ENCODE measurements around the gene SNURF. TPM values are rescaled to one million over a fixed set of nuclear protein-coding genes. Genes with fewer than 3 reads are reported as not detected.

The SNURF gene
- total RNA-seq, 8 experiments from 2014 or later, result 5.6 to 20.2 (median 11.4) TPM

GRCh38 chr15:24977686-24978085 is 22.9 kb downstream of the SNURF start:
- in situ Hi-C loops (cut with MboI; ENCODE audit: low pct_unique_long_range_greater_than_20kb in 2 of 9, low sequenced_read_pairs in 9 of 9, unreplicated experiment in 9 of 9), result no loop called here
- ATAC-seq (replicated peaks in 6 of 8), result no peak
- Histone ChIP-seq H3K4me3 (no peak overlapping the region), H3K27ac (no peak overlapping the region), H3K4me1 (replicated peaks in 1 of 2) (no peaks in the 10 kb centered on the region)
- WGBS, 10 experiments, result 47 to 100% (median 86%) methylated on average over 1 to 7 of the region's 9 CpGs; no CpG with 5 or more reads in 4 of the 10 experiments

DNA sequence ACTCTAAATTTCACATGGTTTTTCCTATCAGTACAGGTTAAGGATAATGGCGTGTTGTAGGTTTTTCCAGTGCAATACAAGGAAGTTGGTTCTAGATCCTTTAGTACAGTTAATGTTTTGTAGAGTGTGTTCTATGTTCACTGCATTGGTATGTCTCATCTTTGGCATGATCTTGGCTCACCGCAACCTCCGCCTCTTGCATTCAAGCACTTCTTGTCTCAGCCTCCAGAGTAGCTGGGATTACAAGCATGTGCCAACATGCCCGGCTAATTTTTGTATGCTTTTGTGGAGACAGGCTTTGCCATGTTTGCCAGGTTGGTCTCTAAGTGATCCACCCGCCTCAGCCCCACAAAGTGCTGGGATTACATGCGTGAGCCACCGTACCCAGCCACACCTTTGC is 30.4 kb downstream of the SNURF start:
- Histone ChIP-seq H3K4me1 (replicated peaks in 1 of 2) (no peaks in the 10 kb centered on the region), H3K4me3 (no peak overlapping the region), H3K27ac (no peak overlapping the region)
- in situ Hi-C loops (cut with MboI; ENCODE audit: low pct_unique_long_range_greater_than_20kb in 2 of 9, low sequenced_read_pairs in 9 of 9, unreplicated experiment in 9 of 9), result no loop called here
- ATAC-seq (replicated peaks in 6 of 8), result no peak
- 22 to 100% (median 90%) methylated on average over 1 to 5 of the region's 7 CpGs; no CpG with 5 or more reads in 4 of the 10 experiments for WGBS, 10 experiments

GRCh38 chr15:24986653-24987052 is 31.9 kb downstream of the SNURF start:
- WGBS, 10 experiments, result 40 to 87% (median 74%) methylated on average over 1 to 6 of the region's 6 CpGs; no CpG with 5 or more reads in 2 of the 10 experiments
- no peak overlapping the region for H3K4me3 ChIP-seq
- no peaks in the 10 kb centered on the region for H3K4me1 ChIP-seq (replicated peaks in 1 of 2)
- H3K27ac ChIP-seq, result no peak overlapping the region
- ATAC-seq (replicated peaks in 6 of 8), result no peak
- in situ Hi-C loops (cut with MboI; ENCODE audit: low pct_unique_long_range_greater_than_20kb in 2 of 9, low sequenced_read_pairs in 9 of 9, unreplicated experiment in 9 of 9), result no loop called here

Other genes starting within 250 kb of the SNURF start
- 100 to 1,000 TPM in 6 of 8 experiments, 10 to 100 TPM in 2; 61.7 to 619 (median 256) TPM for gene SNRPN, start within 50 bp of the SNURF start, total RNA-seq

Data from motor neuron (in vitro differentiated cells).